Measurements from ENCODE around the gene SORT1.
"Not testable (repeated sequence)": the region's sequence is repeated elsewhere in the genome, so short reads cannot be mapped to it uniquely, and the experiment has no call there.

SORT1 gene

GRCh38 chr1:109295712-109296415 lies 101.9 kb downstream of the SORT1 start:
- in situ Hi-C loops (cut with HindIII; ENCODE audit: low sequenced_read_pairs) = no loop called here
- no peak for DNase-seq (ENCODE audit: low read depth, low spot score)
- TF ChIP-seq CTCF (IDR thresholded peaks at IDR 0.05; ENCODE audit: low read depth, low read length) = no peak
- no peak overlapping the region for H3K4me3 ChIP-seq (ENCODE audit: low read depth, low read length)

- in situ Hi-C loops (cut with HindIII; ENCODE audit: low sequenced_read_pairs) = no loop called here
- H3K4me3 ChIP-seq (ENCODE audit: low read depth, low read length) = no peak overlapping the region
- no peak for TF ChIP-seq CTCF (IDR thresholded peaks at IDR 0.05; ENCODE audit: low read depth, low read length)
- DNase-seq (ENCODE audit: low read depth, low spot score) = no peak
Measured at GRCh38 chr1:109294481-109294880, 103.2 kb downstream of the SORT1 start.

GRCh38 chr1:109293026-109293425 lies 104.7 kb downstream of the SORT1 start:
- DNase-seq (ENCODE audit: low read depth, low spot score) = no peak
- no peak overlapping the region for H3K4me3 ChIP-seq (ENCODE audit: low read depth, low read length)
- no peak for TF ChIP-seq CTCF (IDR thresholded peaks at IDR 0.05; ENCODE audit: low read depth, low read length)
- in situ Hi-C loops (cut with HindIII; ENCODE audit: low sequenced_read_pairs) = no loop called here

GRCh38 chr1:109292364-109292763 lies 105.4 kb downstream of the SORT1 start:
- no peak overlapping the region for H3K4me3 ChIP-seq (ENCODE audit: low read depth, low read length)
- in situ Hi-C loops (cut with HindIII; ENCODE audit: low sequenced_read_pairs) = no loop called here
- no peak for TF ChIP-seq CTCF (IDR thresholded peaks at IDR 0.05; ENCODE audit: low read depth, low read length)
- DNase-seq (ENCODE audit: low read depth, low spot score) = no peak

GRCh38 chr1:109290998-109291397 lies 106.7 kb downstream of the SORT1 start:
- no peak for TF ChIP-seq CTCF (IDR thresholded peaks at IDR 0.05; ENCODE audit: low read depth, low read length)
- no peak for DNase-seq (ENCODE audit: low read depth, low spot score)
- in situ Hi-C loops (cut with HindIII; ENCODE audit: low sequenced_read_pairs) = no loop called here

GRCh38 chr1:109290137-109290536 lies 107.6 kb downstream of the SORT1 start:
- in situ Hi-C loops (cut with HindIII; ENCODE audit: low sequenced_read_pairs) = no loop called here
- no peak overlapping the region for H3K4me3 ChIP-seq (ENCODE audit: low read depth, low read length)
- no peak for TF ChIP-seq CTCF (IDR thresholded peaks at IDR 0.05; ENCODE audit: low read depth, low read length)
- DNase-seq (ENCODE audit: low read depth, low spot score) = no peak

More at GRCh38 chr1:109290998-109291397, 106.7 kb downstream of the SORT1 start:
- no peak overlapping the region for H3K4me3 ChIP-seq (ENCODE audit: low read depth, low read length)

- in situ Hi-C loops (cut with HindIII; ENCODE audit: low sequenced_read_pairs); H3K4me3 ChIP-seq (ENCODE audit: low read depth, low read length); DNase-seq (ENCODE audit: low read depth, low spot score): not testable (repeated sequence)
Measured at GRCh38 chr1:109286762-109287161, 111.0 kb downstream of the SORT1 start.

Data from astrocyte of the spinal cord (primary cell).